IMR-90 (cell line): ENCODE data around the gene OPCML. TPM values are rescaled to one million over a fixed set of nuclear protein-coding genes. Genes with fewer than 3 reads are reported as not detected.

ENCODE experiments used
- ATAC-seq: fragments of 200-7000 bp; cut with Tn5 transposase; 2 replicates; pipeline ENCODE4 v1.9.1; 2020; ENCODE audit warnings: low read depth, mild to moderate bottlenecking, moderate library complexity
- BruUV-seq: library from RNA; stranded (reverse); fragments of 400-500 nt; replicated peaks from 2 replicates; lab custom pipeline; 2021; lab: Mats Ljungman, UMichigan
- CTCF ChIA-PET: fragments of 300-600 bp; formaldehyde crosslinking; extraction: SDS; loops from one replicate; lab custom pipeline; 2021; ENCODE audit warnings: antibody characterized with exemption; lab: Yijun Ruan, JAX
- POLR2A ChIA-PET: fragments of 300-600 bp; sonication (Branson Sonifier 250); formaldehyde crosslinking; loops from one replicate; lab custom pipeline; 2022; ENCODE audit warnings: antibody characterized with exemption; ENCODE audit not compliant: unreplicated experiment; lab: Charles Lee
- DNase-seq: peaks from one replicate; pipeline ENCODE4 v3.0.0; 2013
- H2AFZ ChIP-seq: replicated peaks from 2 replicates; pipeline ENCODE3; 2013; ENCODE audit warnings: low read length, mild to moderate bottlenecking; ENCODE audit not compliant: poor library complexity
- H2AK5ac ChIP-seq: 2 replicates; pipeline ENCODE4 v1.6.1; 2013; ENCODE audit warnings: low read depth, low read length, inconsistent platforms
- H2AK9ac ChIP-seq: replicated peaks from 2 replicates; pipeline ENCODE3; 2013; ENCODE audit warnings: mild to moderate bottlenecking, low read depth, low read length, moderate library complexity; ENCODE audit not compliant: poor library complexity
- H2BK120ac ChIP-seq: 2 replicates; pipeline ENCODE4 v1.6.1; 2013; ENCODE audit warnings: low read depth, low read length, inconsistent platforms
- H2BK15ac ChIP-seq: 3 replicates; pipeline ENCODE4 v1.6.1; 2013; ENCODE audit warnings: low read depth, low read length, inconsistent platforms
- H2BK20ac ChIP-seq: 2 replicates; pipeline ENCODE4 v1.6.1; 2013; ENCODE audit warnings: low read depth, mild to moderate bottlenecking, inconsistent platforms, low read length, moderate library complexity
- H2BK5ac ChIP-seq: 2 replicates; pipeline ENCODE4 v1.6.1; 2013; ENCODE audit warnings: mild to moderate bottlenecking, low read depth, low read length, inconsistent platforms; ENCODE audit not compliant: poor library complexity, severe bottlenecking
- H3K14ac ChIP-seq: replicated peaks from 2 replicates; pipeline ENCODE4 v1.6.1; 2013; ENCODE audit warnings: low read depth, low read length, inconsistent platforms
- H3K18ac ChIP-seq: 2 replicates; pipeline ENCODE4 v1.6.1; 2013; ENCODE audit warnings: low read depth, low read length, control low read depth
- H3K23ac ChIP-seq: 2 replicates; pipeline ENCODE4 v1.6.1; 2013; ENCODE audit warnings: low read depth, low read length, inconsistent platforms
- H3K27ac ChIP-seq: 2 replicates; pipeline ENCODE4 v1.5.1; 2013; ENCODE audit warnings: mild to moderate bottlenecking, control low read depth, low read length; ENCODE audit not compliant: insufficient read depth
- H3K27me3 ChIP-seq: 2 replicates; pipeline ENCODE4 v1.6.1; 2013; ENCODE audit warnings: low read length; ENCODE audit not compliant: control insufficient read depth, insufficient read depth
- H3K36me3 ChIP-seq: 2 replicates; pipeline ENCODE4 v1.6.1; 2013; ENCODE audit warnings: low read length, mixed read lengths; ENCODE audit not compliant: control insufficient read depth, insufficient read depth
- H3K4ac ChIP-seq: 2 replicates; pipeline ENCODE4 v1.6.1; 2013; ENCODE audit warnings: low read depth, low read length, inconsistent platforms
- H3K4me1 ChIP-seq: 2 replicates; pipeline ENCODE4 v1.6.1; 2013; ENCODE audit warnings: low read length, mixed read lengths; ENCODE audit not compliant: control insufficient read depth, insufficient read depth
- H3K4me2 ChIP-seq: 2 replicates; pipeline ENCODE4 v1.6.1; 2013; ENCODE audit warnings: low read depth, mild to moderate bottlenecking, control low read depth, low read length, moderate library complexity
- H3K4me3 ChIP-seq: 2 replicates; pipeline ENCODE4 v1.5.1; 2013; ENCODE audit warnings: low read depth, mild to moderate bottlenecking, control low read depth, low read length, moderate library complexity; ENCODE audit not compliant: insufficient read depth
- H3K56ac ChIP-seq: 2 replicates; pipeline ENCODE4 v1.6.1; 2013; ENCODE audit warnings: low read length, inconsistent platforms; ENCODE audit not compliant: insufficient read depth; ENCODE audit errors: extremely low read depth
- H3K79me1 ChIP-seq, 2 experiments: 2 replicates each; pipeline ENCODE4 v1.6.1; 2013; ENCODE audit warnings: low read length in 2 of 2, inconsistent platforms in 1 of 2, low read depth in 1 of 2
- H3K9ac ChIP-seq: 2 replicates; pipeline ENCODE4 v1.6.1; 2013; ENCODE audit warnings: low read depth, low read length, control low read depth
- H3K9me1 ChIP-seq: 2 replicates; pipeline ENCODE4 v1.6.1; 2013; ENCODE audit warnings: low read length, inconsistent platforms; ENCODE audit not compliant: insufficient read depth
- H3K9me3 ChIP-seq: 2 replicates; pipeline ENCODE4 v1.6.1; 2013; ENCODE audit warnings: low read length; ENCODE audit not compliant: control insufficient read depth, insufficient read depth
- H4K20me1 ChIP-seq: 2 replicates; pipeline ENCODE4 v1.6.1; 2013; ENCODE audit warnings: low read length, inconsistent platforms; ENCODE audit not compliant: insufficient read depth
- H4K5ac ChIP-seq: 2 replicates; pipeline ENCODE4 v1.6.1; 2013; ENCODE audit warnings: mild to moderate bottlenecking, low read depth, low read length, control low read depth
- H4K8ac ChIP-seq, 2 experiments: 2 replicates each; pipeline ENCODE4 v1.6.1; 2013; ENCODE audit warnings: low read depth in 2 of 2, low read length in 2 of 2, control low read depth in 1 of 2, inconsistent platforms in 1 of 2
- H4K91ac ChIP-seq: 2 replicates; pipeline ENCODE4 v1.6.1; 2013; ENCODE audit warnings: low read depth, low read length, inconsistent platforms; ENCODE audit not compliant: insufficient read depth
- CEBPB ChIP-seq: IDR thresholded peaks from 2 replicates; pipeline ENCODE4 v1.6.1; 2012; ENCODE audit warnings: low read depth, low read length, improper control_type of control experiment
- MAFK ChIP-seq: IDR thresholded peaks from 2 replicates; pipeline ENCODE4 v1.6.1; 2012; ENCODE audit warnings: low read depth, low read length, improper control_type of control experiment
- MAZ ChIP-seq: IDR thresholded peaks from 2 replicates; pipeline ENCODE4 v1.6.1; 2012; ENCODE audit warnings: low read depth, mild to moderate bottlenecking, low read length, improper control_type of control experiment, moderate library complexity, borderline replicate concordance
- MXI1 ChIP-seq: IDR thresholded peaks from 2 replicates; pipeline ENCODE4 v1.6.1; 2012; ENCODE audit warnings: low read depth, mild to moderate bottlenecking, low read length, moderate library complexity, borderline replicate concordance
- RAD21 ChIP-seq: IDR thresholded peaks from 2 replicates; pipeline ENCODE4 v1.6.1; 2012; ENCODE audit warnings: low read length, improper control_type of control experiment
- WGBS, 2 experiments: methylation state at CpG; one replicate each; pipeline versions ENCODE4 v1.1.5 to v1.1.7; 2013; ENCODE audit warnings: missing lambda C conversion rate in 2 of 2; ENCODE audit not compliant: insufficient read length in 1 of 2; ENCODE audit errors: extremely low coverage in 2 of 2; 5-methylcytosine and 5-hydroxymethylcytosine counted together
- dilution Hi-C: fragments of 300-500 bp; cut with HindIII; formaldehyde crosslinking; loops from one replicate; pipeline ENCODE4 v1.14.3; 2018; ENCODE audit warnings: low sequenced_read_pairs; ENCODE audit not compliant: unreplicated experiment
- in situ Hi-C: fragments of 300-500 bp; cut with MboI; formaldehyde crosslinking; loops from 3 replicates; pipeline ENCODE4 v1.14.3; 2019; ENCODE audit warnings: low sequenced_read_pairs, inconsistent platforms, mixed read lengths
- intact Hi-C: fragments of 100-400 bp; cut with micrococcal nuclease; formaldehyde crosslinking; loops from 2 replicates; pipeline ENCODE4 v1.10.0; 2022
- polyA plus RNA-seq, 3 experiments: library from polyadenylated mRNA; depleted of rRNA; stranded (reverse); fragments of >200 nt; gene quantifications; 2 replicates each; pipeline ENCODE4 v1.2.3, GENCODE V29; 2012; ENCODE audit warnings: low replicate concordance in 1 of 3
- total RNA-seq: library from RNA; depleted of rRNA; stranded (reverse); fragments of >200 nt; gene quantifications from 2 replicates; pipeline ENCODE4 v1.2.3, GENCODE V29; 2012
- TF ChIP-seq, protein P1 (sequence below): fragments of 150-350 bp; IDR thresholded peaks from 2 replicates; pipeline ENCODE4 v1.6.1; 2017; ENCODE audit warnings: mild to moderate bottlenecking, antibody characterized with exemption, low read length, low read depth

OPCML gene
- total and polyA plus RNA-seq, 2 of the 4 experiments (the other 2 are of a cell fraction), result under 0.01 to 2.6 TPM

DNA sequence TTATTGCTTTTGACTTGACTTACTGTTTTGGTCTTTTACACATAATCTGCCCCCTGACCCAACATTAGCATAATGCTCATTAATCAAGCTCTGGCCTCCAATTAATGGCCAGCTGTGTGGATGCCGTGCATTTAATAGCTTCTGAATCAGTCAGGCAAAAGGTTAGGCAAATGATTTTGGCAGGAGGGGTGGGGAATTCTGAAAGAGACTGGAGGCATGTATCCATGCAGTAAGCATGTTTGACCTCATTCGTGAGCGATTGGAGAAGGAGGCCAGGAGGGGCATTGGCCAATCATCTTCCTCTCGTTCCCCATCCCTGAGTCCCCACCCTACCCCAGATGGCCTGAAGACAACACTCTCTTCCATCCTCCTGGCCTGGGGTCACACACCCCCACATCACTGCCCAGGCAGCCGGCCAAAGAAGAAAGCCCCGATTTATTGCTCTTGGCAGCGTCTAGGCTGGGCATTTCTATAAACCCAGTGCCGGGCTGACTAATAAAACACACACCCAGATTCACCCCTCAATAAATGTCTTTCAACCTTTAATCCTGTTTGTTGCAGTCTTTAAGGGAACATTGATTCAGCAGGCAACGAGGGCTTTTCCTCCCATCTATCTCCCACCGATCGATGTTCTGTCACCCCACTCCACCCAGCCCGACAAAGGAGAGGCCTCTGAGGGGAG lies 150.0 kb downstream of the OPCML start:
- Histone ChIP-seq H3K9me3 (peaks cover 51% of the 10 kb centered on the region), H3K27me3 (no peaks in the 10 kb centered on the region), H2AK5ac (no peak overlapping the region), H4K20me1 (no peaks in the 10 kb centered on the region), H3K4me1 (no peaks in the 10 kb centered on the region), H3K4me2 (no peak overlapping the region), H3K36me3 (no peaks in the 10 kb centered on the region), H3K27ac (no peak overlapping the region), H3K56ac (no peak overlapping the region), H4K5ac (no peak overlapping the region), H2BK20ac (no peak overlapping the region), H2AK9ac (no peak overlapping the region), H2BK15ac (no peak overlapping the region), H3K14ac (no peak overlapping the region), H2BK120ac (no peak overlapping the region), H2AFZ (no peak overlapping the region), H3K23ac (no peak overlapping the region), H3K4ac (no peak overlapping the region), H2BK5ac (no peak overlapping the region), H3K9ac (no peak overlapping the region), H4K91ac (no peak overlapping the region), H3K79me1 (no peaks in the 10 kb centered on the region), H3K18ac (no peak overlapping the region), H4K8ac (no peak overlapping the region), H3K4me3 (no peak overlapping the region), H3K9me1 (no peaks in the 10 kb centered on the region)
- ChIA-PET POLR2A (no interaction called here), CTCF (no interaction called here)
- intact Hi-C loops, result no loop called here
- no TSS peak for BruUV-seq
- in situ Hi-C loops, result no loop called here
- WGBS, 2 experiments, result no CpG with 5 or more reads among the region's 12 CpGs
- TF ChIP-seq MAZ (no peak), RAD21 (no peak), CEBPB (no peak), MAFK (no peak), MXI1 (no peak)
- TF ChIP-seq, protein P1, sequence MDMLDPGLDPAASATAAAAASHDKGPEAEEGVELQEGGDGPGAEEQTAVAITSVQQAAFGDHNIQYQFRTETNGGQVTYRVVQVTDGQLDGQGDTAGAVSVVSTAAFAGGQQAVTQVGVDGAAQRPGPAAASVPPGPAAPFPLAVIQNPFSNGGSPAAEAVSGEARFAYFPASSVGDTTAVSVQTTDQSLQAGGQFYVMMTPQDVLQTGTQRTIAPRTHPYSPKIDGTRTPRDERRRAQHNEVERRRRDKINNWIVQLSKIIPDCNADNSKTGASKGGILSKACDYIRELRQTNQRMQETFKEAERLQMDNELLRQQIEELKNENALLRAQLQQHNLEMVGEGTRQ, result no peak
- DNase-seq, result no peak
- dilution Hi-C loops, result no loop called here
- no peak for ATAC-seq
